AG04450 (cell line): ENCODE measurements around the gene KIF26B. TPM values are rescaled to one million over a fixed set of nuclear protein-coding genes. Genes with fewer than 3 reads are reported as not detected.

ENCODE experiments used
- CTCF ChIA-PET: fragments of 300-600, 350-600 bp; formaldehyde crosslinking; extraction: SDS; loops from one replicate; lab custom pipeline; 2022; ENCODE audit warnings: antibody characterized with exemption, inconsistent platforms; lab: Charles Lee
- POLR2A ChIA-PET: fragments of 350-600 bp; formaldehyde crosslinking; extraction: SDS; loops from one replicate; lab custom pipeline; 2021; ENCODE audit warnings: antibody characterized with exemption, inconsistent platforms; lab: Yijun Ruan, JAX
- DNase-seq: peaks from one replicate; pipeline ENCODE4 v3.0.0-alpha.2; 2011; ENCODE audit warnings: low read depth, low spot score
- H3K27ac ChIP-seq: one replicate; pipeline ENCODE4 v1.5.1; 2012; ENCODE audit warnings: low read depth, low read length, control low read depth
- H3K27me3 ChIP-seq: one replicate; pipeline ENCODE4 v1.6.0; 2012; ENCODE audit warnings: low read length; ENCODE audit not compliant: control insufficient read depth, insufficient read depth
- H3K4me3 ChIP-seq: 2 replicates; pipeline ENCODE4 v1.5.1; 2011; ENCODE audit warnings: mild to moderate bottlenecking, low read depth, low read length, control low read depth
- H3K9me3 ChIP-seq: 2 replicates; pipeline ENCODE4 v1.5.1; 2012; ENCODE audit warnings: low read length; ENCODE audit not compliant: control insufficient read depth, insufficient read depth
- polyA plus RNA-seq: library from polyadenylated mRNA; depleted of rRNA; stranded (reverse); fragments of >200 nt; gene quantifications from 2 replicates; pipeline ENCODE4 v1.2.3, GENCODE V29; 2011
- TF ChIP-seq, protein P1 (sequence below): IDR thresholded peaks from 2 replicates; pipeline ENCODE4 v1.5.1; 2011; ENCODE audit warnings: low read depth, low read length, control low read depth, inconsistent platforms

Gene KIF26B
- polyA plus RNA-seq, 1 experiment: 2.4 TPM

DNA sequence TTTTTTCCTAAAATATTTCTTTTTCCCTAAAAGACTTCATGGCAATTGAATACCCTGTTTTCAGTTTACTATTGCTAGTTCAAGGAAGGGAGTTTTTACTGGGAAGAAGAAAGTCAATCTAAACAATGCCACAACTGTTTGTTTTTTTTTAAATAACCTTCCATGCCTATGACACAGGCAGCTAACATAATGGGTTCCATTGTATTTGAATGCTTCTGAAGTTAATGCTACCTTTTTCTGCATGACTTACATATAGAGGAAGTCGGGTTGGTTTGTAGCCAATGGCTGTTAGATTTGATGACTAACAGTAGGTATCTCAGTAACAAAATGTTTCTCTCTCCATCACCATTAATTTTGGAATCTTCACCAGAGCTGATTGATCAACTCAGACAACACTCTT is 134.0 kb downstream of the KIF26B start:
- H3K27ac ChIP-seq: no peak overlapping the region
- no peak overlapping the region for H3K4me3 ChIP-seq
- CTCF ChIA-PET: no interaction called here
- H3K27me3 ChIP-seq: no peaks in the 10 kb centered on the region
- TF ChIP-seq, protein P1, sequence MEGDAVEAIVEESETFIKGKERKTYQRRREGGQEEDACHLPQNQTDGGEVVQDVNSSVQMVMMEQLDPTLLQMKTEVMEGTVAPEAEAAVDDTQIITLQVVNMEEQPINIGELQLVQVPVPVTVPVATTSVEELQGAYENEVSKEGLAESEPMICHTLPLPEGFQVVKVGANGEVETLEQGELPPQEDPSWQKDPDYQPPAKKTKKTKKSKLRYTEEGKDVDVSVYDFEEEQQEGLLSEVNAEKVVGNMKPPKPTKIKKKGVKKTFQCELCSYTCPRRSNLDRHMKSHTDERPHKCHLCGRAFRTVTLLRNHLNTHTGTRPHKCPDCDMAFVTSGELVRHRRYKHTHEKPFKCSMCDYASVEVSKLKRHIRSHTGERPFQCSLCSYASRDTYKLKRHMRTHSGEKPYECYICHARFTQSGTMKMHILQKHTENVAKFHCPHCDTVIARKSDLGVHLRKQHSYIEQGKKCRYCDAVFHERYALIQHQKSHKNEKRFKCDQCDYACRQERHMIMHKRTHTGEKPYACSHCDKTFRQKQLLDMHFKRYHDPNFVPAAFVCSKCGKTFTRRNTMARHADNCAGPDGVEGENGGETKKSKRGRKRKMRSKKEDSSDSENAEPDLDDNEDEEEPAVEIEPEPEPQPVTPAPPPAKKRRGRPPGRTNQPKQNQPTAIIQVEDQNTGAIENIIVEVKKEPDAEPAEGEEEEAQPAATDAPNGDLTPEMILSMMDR: no peak
- POLR2A ChIA-PET: no interaction called here
- H3K9me3 ChIP-seq: no peaks in the 10 kb centered on the region
- DNase-seq: no peak

DNA sequence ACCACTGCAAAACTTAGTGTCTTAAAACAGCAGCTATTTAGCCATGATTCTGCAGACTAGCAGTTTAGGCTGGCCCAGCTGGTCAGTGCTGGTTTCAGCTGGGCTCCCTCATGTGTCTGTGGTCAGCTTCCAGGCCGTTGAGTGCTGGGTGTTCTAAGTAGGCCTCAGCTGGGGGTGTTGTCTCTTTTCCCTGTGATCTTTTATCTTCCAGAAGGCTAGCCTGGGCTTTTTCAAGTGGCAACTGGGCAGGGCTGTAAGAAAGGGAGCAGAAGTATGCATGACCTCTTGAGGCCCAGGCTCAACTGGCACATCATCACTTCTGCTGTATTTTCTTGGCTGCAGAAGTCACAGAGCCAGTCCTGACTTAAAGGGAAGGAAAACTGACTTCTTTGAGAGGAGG is 136.1 kb downstream of the KIF26B start:
- ChIA-PET CTCF (no interaction called here), POLR2A (no interaction called here)
- no peaks in the 10 kb centered on the region for H3K27me3 ChIP-seq
- no peaks in the 10 kb centered on the region for H3K9me3 ChIP-seq
- no peak overlapping the region for H3K4me3 ChIP-seq
- H3K27ac ChIP-seq: no peak overlapping the region
- TF ChIP-seq, protein P1: no peak
- no peak for DNase-seq

DNA sequence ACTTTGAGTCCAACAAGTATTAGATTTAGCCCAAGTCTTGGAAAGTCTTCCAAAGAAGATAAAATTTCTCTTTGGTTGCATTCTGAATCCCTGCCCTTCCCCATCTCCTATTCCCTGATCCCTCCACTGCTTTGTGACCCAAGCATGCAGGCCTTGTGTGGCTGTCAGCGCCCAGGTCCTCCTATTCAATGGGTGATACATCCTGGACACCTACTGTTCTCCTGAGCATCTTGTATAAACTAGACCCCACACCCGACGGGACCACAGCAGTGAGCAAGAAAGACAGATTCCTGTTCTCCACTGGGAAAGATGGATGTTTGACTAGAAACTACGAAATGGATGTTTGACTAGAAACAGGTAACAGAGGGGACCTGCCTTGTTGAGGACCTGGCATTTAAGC is 136.6 kb downstream of the KIF26B start:
- Histone ChIP-seq H3K27ac (no peak overlapping the region), H3K9me3 (no peaks in the 10 kb centered on the region), H3K27me3 (no peaks in the 10 kb centered on the region), H3K4me3 (no peak overlapping the region)
- TF ChIP-seq, protein P1: no peak
- ChIA-PET POLR2A (no interaction called here), CTCF (no interaction called here)
- no peak for DNase-seq

DNA sequence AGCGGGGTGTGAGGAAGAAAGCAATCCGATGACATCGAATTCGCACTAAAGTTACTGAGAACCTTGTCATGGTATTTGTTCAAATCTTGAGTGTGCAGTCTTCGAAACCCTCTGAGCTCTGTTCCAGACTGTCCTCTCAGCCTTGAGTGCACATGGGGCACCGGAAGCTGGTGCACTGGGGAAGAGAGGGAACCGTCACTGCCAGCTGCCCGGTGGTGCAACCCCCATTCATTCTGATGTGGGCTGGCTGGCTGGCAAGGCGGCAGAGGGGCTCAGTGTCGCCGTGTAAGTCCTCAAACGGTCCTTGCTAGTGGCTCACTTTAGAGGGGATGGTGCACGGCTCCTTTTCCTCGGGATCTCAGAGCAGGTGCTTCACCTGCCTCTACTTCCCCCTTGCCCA is 137.4 kb downstream of the KIF26B start:
- ChIA-PET POLR2A (interaction anchor here (0.5 to 0.6 kb wide), 2 partner anchors 67 to 1410 kb away, joined by 3 read pairs; no protein-coding TSS in a partner anchor), CTCF (no interaction called here)
- Histone ChIP-seq H3K27ac (no peak overlapping the region), H3K9me3 (no peaks in the 10 kb centered on the region), H3K27me3 (no peaks in the 10 kb centered on the region), H3K4me3 (no peak overlapping the region)
- TF ChIP-seq, protein P1: no peak
- DNase-seq: no peak

DNA sequence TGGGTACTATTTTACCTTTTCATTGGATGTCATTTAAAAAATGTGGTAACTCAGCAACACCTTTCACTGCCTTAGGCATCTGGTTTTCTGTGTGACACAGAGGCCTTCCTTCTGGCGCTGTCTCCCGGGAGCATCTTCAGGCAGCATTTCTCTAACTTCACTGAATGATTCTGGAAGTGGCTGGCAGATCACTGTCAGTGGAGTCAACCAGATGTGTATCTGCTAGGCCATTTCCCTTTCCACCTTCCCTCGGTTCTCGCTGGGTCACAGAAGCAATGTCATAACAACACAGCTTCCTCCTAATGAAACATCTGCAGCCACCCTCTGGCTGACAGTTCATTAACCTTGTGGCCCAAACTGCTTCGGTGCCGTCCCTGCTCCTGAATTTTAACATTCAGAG is 137.8 kb downstream of the KIF26B start:
- CTCF ChIA-PET: no interaction called here
- Histone ChIP-seq H3K27ac (no peak overlapping the region), H3K27me3 (no peaks in the 10 kb centered on the region), H3K9me3 (no peaks in the 10 kb centered on the region), H3K4me3 (no peak overlapping the region)
- POLR2A ChIA-PET: no interaction called here
- DNase-seq: no peak
- TF ChIP-seq, protein P1: no peak
